ENCODE results near the gene PSENEN.

PSENEN gene, protein sequence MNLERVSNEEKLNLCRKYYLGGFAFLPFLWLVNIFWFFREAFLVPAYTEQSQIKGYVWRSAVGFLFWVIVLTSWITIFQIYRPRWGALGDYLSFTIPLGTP

DNA sequence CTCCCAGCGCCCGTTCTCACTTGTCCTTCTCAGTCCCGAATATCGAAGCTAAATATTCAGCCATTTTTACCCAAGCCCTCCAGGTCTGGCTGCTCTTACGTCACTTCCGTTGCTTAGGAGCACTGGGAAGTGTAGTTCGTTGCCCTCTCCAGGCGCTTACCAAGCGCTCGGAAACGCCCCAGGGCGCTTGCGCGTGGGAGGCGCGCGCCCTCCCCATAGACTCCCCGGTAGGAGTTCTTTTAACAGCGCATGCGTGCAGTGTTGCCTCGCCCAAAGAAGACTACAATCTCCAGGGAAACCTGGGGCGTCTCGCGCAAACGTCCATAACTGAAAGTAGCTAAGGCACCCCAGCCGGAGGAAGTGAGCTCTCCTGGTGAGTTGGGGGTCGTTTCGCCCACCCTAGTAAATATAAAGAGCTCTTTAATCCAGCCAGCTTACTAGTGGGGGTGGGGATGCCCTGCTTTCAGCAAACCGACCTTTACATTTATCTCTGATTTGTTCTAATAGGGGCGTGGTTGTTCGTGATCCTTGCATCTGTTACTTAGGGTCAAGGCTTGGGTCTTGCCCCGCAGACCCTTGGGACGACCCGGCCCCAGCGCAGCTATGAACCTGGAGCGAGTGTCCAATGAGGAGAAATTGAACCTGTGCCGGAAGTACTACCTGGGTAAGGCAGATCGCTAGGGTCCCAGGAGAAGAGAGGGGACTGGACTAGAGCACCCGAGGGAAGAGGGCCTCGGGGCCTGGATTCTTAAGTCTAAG, at the start of gene PSENEN, which contains the start of gene U2AF1L4:
Gene PSENEN, plus strand, starts transcription at position 324 of the 759 bp plus-strand sequence. Its CDS starts 280 bp downstream, at position 604.
Gene U2AF1L4, minus strand, starts transcription at position 91 of the 759 bp plus-strand sequence. Its CDS starts 27 bp downstream, at position 64.
- DNase-seq, result peak; percentile 96

DNA sequence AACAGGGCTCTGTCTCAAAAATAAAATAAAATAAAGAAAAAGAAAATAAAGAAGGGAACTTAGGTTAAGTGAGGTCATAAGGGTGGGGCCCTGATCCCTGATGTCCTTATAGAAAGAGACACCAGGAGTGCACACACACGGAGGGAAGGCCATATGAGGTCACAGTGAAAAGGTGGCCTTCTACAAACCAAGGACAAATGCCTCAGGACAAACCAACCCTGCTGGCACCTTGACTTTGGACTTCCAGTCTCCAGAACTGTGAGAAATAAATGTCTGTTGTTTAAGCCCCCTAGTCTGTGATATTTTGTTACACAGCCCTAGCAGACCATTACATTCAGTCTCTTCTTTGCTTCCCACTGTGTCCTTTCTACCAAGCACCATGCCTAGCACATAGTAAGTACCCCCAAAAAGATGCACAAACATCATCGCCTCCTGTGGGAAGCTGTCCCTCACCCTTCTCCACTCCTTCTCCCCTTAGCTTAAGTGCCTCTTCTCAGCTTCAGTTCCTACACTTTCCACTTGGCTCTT, 49.5 kb upstream of the PSENEN start:
- no peak for DNase-seq

DNA sequence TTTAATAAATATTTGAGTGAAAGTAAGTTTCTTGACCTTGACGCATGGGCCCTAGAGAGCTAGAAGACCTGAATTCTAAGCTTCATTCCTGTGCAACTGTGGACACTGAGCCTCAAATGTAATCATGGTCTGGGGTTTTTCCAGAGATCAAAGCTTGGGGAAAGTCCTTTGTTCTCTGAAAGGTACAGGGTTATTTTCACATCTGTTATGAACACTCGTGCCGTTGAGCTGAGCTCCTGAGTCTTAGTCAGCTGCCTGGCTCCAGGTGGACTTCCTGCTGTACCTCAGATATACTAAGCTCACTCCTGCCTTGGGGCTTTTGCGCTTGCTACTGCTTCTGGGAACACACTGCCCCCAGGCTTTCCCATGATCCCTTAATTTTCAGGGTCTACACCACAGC, 48.6 kb upstream of the PSENEN start:
- no peak for DNase-seq

DNA sequence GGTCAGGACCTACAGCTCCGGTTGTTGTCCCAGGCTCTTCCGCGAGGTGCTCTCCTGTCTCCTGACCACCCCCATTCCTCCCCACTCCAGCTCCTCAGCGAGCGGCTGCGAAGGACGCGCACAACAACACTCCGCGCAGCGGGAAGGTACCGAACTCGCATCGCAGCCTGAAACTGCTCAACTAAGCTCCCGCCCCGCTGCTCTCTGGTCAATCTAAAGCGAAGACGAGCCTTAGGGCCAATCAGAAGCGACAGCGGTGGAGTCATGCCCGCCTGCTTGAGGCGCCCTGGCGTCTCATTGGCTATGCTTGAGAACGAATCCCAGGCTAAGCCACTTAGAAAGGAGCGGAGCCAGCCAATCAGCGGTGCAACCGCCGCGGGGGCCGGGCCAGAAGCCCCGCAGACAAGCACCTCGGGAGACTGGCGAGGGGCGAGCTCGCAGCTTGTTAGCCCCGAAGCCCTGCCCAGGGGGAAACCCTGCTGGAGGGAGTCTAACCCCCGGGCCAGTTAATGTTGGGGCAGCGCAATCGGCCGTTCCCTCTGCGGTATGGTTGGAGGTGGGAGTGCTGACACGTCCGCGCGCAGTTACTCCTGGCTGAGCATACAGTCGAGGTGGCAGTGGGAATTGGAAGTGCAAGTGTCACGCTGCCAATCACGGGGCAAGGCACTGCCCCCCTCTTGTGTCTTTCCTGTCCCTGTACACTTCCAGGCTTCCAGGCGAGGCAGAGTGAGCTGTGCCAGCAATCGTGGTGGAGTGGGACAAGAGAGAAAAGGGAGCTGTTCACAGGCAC, 43.0 kb upstream of the PSENEN start:
- peak; percentile 96 for DNase-seq

DNA sequence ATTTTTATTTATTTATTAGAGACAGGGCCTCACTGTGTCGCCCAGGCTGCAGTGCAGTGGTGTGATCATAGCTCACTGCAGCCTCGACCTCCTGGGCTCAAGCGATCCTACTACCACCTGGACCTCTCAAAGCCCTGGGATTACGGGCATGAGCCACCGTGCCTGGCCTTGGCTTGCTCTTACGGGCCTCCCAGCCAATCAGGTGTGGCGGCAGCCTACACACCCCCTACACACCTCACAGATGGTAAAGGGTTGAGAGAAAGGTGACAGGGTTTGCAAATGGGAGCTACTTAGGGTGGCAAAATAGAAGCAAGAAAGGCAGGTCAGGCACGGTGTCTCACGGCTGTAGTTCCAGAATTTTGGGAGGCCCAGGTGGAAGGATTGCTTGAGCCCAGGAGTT, 42.1 kb upstream of the PSENEN start:
- no peak for DNase-seq

DNA sequence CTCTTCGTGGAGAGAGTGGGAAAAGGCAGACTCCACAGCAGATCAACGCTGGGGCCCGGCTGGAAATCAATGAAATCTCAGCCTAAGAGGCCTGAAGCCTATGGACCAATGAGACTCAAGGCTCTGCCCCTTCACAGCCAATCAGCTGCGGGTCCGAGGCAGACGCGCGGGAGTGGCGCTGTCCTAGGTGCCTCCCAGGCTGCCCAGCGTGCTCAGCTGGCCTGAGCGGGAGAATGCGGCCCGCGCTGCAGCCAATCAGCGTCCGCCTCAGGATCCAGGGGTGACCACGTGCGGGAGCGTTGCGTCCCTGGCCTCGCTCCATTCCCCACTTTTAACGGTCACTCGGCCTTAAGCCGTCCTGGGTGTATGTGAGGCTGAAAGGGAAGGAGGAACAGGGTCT, 41.2 kb upstream of the PSENEN start, which contains the start of gene ZBTB32:
Gene ZBTB32, plus strand, starts transcription at position 341 of the 400 bp plus-strand sequence. CDS start 10,069 bp downstream, outside the sequence.
- no peak for DNase-seq

DNA sequence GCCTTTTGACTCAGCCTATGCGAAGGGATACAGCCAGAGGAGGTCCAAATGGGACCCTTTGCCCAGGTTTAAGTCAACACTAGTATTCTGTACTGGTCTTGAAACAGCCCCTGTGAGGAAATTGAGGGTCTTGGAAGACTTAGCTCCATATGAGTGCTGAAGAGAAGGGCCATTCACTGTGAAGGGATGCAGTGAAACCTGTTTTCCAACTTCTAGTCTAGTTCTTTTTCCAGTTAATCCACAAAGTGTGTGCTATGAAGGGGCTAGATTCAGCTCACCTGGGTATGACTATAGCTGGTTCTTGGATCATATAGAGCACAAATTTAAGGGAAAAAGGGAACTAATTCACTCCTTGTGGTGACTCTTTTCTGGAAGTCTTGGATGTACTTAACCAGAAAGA, 37.1 kb upstream of the PSENEN start:
- no peak for DNase-seq

DNA sequence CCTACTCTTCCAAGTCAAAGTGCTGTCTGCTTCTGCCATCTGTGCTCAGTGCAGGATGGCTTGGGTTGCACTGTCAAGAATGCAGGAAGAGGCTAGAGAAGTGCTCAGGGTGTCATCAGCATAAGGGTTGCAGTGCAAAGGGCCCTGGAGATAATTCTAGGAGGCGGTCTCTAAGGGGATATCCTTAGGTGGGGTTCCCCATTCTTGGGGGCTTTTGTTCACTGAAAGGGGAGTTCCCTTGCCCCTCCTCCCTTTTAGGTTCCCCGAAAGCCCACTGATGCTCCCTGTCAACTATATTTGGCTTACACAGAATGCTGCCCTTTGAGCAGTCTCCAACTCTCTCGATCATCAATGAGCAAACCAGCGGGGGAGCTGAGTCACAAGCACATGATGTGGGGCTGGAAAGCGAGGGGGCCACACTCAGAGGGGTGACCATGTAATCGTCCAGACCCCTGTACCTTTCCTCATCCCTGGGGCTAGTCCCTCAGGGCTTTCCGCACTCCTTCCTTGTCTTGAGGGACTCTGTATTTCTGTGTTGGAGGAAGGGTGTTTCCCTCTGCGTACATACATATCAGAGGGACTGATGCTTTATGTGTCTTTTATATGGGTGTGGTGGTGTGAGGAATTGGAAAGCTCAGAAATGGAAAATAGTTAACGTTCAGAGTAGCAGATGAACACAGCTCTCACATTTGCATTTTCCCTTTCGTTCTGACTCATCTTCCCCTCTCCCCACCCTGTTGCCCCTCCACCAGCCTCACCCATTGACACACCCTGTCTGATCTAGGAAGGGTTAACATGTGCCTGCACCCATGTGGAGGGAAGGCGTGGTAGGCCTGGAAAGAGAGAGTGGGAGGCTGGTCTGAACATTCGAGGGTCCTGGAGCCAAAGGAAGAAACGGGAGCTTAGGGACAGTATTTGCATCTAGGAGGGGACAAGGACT, 34.4 kb upstream of the PSENEN start:
- DNase-seq, result no peak

DNA sequence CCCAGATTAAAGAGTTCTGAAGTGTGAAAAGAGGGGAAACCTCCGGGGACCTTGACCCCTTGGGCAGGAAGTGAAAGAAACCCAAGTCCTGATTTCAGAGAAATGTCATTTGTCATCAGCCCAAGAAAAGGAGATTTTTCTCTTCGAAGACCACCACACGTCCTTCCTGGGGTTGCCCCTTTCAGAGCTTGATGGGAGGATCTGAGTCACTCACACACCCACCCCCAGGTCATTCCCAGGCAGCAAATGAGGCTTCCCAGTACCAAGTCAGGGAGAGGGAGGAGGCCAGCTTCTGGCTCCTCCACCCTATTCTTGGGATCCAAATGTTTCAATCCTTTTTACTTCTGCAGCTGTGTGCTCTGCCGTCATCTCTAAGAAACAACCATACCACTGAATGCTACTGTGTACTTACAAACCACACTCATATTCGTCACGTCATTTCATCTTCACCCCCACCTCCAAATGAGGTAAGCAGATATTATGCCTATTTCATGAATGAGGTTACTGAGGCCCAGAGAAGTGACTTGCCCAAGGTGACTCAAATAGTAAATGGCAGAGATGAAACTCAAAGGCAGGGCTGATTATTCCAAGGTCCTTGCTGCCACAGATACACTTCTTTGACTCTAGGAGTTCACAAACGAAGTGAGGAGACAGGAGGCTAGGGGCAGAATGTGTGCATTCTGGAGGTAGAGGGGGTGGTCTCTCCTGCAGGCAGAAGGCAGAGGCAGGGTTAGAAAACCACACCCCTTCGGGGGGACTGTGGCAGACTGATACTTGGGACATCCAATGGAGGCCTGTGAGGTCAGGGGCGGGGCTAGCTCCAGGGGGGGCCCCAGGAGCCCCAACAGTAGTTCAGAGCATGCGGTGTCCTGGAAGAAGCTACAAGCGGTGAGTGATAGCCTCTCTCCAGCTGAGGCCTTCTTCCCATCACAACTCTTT, 32.6 kb upstream of the PSENEN start:
- DNase-seq, result no peak

DNA sequence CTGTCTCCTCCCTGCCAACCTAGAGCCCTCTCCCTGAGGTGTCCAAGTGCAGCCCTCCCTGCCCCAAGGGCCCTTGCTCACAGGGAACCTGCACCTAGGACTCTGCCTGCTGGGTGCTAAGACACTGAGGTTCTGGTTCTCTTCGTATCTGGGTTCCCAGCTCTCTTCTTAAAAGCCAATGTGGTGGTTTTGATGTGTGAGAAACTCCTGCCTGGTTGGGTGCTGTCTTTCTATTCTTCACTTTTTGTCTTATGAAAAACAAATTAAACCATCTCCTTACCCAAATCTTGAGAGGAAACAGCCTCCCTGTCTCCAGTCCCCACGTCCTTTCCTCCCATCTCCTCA, 32.0 kb upstream of the PSENEN start:
- no peak for DNase-seq

DNA sequence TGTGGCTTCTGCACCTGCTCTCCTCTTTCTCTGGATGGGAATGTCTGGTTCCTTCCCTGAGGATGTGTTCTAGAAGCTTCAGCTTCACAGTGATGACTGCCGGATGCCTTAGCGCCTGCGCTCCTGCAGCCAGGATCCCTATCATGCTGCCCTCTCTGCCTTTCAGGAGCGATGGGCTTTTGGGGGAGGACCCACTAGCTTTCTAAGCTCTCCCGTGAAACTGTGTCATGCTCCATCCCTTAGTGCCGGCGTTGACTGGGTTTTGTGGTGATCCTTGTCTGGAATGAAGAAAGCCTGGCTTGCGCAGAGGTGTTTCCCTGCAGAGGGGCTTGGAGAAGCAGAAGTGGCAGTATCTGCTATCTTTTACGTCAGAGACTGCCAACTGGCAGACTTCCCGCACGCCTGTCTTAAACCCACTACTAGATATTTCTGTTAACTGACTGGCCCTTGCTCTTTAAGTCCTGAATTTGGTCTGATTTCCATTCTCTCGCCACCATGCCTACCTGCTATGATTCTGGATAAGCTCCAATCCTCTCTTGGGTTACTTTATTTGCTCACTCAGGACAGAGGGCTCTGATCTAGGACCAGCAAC, 31.5 kb upstream of the PSENEN start:
- DNase-seq, result no peak

DNA sequence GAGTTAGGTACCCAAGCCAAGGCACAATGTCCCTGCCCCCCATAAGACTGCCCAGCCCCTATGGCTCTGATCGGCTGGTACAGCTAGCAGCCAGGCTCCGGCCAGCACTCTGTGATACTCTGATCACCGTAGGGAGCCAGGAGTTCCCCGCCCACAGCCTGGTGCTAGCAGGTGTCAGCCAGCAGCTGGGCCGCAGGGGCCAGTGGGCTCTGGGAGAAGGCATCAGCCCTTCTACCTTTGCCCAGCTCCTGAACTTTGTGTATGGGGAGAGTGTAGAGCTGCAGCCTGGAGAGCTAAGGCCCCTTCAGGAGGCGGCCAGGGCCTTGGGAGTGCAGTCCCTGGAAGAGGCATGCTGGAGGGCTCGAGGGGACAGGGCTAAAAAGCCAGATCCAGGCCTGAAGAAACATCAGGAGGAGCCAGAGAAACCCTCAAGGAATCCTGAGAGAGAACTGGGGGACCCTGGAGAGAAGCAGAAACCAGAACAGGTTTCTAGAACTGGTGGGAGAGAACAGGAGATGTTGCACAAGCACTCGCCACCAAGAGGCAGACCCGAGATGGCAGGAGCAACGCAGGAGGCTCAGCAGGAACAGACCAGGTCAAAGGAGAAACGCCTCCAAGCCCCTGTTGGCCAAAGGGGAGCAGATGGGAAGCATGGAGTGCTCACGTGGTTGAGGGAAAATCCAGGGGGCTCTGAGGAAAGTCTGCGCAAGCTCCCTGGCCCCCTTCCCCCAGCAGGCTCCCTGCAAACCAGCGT, 30.7 kb upstream of the PSENEN start:
- DNase-seq, result no peak

DNA sequence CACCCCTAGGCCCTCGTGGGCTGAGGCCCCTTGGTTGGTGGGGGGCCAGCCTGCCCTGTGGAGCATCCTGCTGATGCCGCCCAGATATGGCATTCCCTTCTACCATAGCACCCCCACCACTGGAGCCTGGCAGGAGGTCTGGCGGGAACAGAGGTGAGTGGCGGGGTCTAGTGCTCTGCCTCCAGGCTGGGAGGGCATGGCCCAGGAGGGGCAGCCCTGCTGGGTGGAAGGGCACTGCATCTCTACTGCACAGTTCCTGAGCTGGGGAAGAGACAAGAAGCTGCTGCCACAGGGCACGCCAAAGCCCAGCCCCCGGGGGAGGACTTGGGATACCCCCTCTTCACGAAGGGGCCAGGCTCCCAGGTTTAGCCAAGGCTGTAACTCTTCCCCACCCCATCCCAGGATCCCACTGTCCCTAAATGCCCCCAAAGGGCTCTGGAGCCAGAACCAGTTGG, 30.1 kb upstream of the PSENEN start:
- no peak for DNase-seq

DNA sequence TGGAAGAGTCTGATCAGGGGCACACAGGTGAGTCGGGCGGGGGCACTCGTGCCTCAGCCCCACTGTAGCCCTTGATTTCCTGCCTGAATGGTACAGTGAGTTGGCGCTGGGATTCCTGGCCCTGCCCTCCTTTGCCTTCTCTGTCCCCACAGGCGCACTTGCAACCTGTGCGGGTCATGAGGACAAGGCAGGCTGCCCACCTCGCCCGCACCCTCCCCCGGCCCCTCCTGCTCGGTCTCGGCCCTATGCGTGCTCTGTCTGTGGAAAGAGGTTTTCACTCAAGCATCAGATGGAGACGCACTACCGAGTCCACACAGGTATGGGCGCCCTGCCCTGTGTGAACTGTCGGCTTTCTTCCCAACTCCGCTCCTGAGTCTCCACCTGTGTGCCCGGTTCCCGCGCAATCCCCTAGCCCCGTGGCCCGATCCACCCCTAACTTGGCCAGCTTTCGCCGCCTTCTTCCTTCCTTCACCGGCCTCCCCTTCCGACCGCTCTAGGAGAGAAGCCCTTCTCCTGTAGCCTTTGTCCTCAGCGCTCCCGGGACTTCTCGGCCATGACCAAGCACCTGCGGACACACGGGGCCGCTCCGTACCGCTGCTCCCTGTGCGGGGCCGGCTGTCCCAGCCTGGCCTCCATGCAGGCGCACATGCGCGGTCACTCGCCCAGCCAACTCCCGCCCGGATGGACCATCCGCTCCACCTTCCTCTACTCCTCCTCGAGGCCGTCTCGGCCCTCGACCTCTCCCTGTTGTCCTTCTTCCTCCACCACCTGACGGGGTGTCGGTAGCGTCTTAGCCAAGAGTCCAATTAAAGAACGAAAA, 29.3 kb upstream of the PSENEN start:
- DNase-seq, result peak; percentile 39

DNA sequence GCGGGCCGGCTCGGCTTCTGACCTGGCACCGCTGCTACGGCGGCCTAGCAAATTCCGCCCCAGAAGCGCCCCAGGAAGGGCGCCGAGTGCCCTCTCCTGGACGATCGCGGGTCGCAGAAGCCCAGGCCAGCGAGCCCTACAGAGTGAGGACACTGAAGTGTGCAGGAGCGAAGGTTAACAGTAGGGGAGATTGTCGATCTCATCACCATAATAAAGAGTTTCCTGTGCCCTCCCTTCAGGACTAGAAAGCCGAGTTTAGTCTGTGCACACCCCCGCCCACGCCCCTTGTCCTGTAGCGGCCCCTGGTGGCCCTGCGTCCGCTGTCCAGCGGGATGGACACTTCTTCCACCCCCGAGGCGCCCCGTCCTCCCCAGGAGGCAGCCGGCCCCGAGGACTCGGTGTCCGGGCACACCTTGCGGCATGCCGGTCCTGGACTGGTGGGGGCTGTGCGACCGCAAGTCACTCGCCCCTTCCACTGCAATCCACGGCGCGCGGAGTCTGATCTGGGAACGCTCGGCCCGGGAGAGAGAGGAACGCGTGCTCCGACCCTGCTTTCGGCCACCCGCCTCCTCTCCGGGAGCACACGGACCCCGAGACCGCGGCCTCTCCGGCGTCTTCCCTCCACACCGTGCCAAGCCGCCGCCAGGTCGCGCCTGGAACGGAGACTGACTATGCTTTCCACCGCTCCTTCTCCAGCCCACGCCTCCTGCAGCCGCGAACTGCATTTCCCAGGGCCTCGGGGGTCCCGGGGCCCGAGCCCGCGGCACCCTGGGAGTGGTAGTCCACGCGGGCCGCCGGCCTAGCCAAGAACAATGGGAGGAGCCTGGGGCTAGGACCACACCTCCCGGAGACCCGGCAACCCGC, 28.4 kb upstream of the PSENEN start:
- peak; percentile 64 for DNase-seq

DNA sequence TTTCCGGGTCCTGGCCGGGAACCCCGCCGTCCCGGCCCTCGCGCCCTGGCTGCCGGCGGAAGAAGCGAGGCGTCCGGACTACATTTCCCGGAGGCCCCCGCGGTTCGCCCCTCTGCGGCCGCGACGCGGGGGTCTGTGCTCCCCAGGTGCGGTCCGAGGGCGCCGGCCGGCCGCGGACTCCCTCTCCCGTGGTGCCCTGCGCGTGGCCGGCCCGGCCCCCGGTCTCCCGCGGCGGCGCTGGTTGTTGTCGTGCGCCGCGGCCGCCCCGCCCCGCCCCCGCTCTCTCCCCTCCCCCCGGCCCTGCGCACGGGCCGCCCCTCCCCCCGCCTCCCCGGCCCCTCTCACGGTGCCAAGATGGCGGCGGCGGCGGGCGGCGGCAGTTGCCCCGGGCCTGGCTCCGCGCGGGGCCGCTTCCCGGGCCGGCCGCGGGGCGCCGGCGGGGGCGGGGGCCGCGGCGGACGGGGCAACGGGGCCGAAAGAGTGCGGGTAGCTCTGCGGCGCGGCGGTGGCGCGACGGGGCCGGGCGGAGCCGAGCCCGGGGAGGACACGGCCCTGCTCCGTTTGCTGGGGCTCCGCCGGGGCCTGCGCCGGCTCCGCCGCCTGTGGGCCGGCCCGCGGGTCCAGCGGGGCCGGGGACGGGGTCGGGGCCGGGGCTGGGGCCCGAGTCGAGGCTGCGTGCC, 27.6 kb upstream of the PSENEN start, which contains the start of gene KMT2B:
Gene KMT2B, plus strand, starts transcription at position 339 of the 680 bp plus-strand sequence. Its CDS starts 16 bp downstream, at position 355.
- peak; percentile 86 for DNase-seq

DNA sequence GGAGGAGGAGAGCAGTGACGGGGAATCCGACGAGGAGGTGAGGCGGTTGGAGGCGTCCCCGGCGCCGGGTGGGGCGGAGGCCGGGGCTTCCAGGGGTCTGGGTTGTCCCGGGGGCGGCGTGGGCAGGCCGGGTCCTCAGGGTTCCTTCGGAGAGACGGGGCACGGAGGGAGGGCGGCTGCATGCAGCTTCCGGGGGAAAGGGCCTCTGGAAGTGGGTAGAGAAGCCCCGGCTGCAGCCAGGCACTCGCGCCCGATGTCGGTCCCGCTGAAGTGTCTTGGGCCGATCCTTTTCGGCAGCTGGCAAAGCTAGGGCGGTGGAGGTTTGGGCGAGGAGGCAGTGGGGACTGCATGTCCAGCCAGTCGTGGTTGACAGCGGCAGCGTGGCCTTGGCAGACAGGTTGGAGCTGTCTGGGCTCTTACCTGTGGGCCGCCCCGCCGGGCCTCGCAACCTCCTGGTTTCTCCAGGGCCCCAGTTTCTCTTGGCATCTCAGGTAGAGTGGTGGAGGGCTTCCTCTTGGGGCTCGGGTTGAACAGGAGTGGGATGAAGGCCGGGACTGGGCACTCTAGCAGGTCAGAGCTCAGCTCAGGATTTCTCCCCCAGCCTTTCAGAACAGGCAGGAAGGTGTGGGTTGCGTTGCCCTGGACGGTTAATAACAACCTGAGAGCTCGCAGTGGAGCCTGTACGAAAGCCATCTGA, 27.0 kb upstream of the PSENEN start:
- DNase-seq, result no peak

Data from DMS79 treated with DMSO at 0.1 percent for 48 hours (cell line).